Mammary epithelial cell (primary cell): ENCODE data around the gene RIN2.

Source experiments
- EZH2 ChIP-seq: IDR thresholded peaks from 2 replicates; pipeline ENCODE4 v1.6.1; 2012; ENCODE audit warnings: low read length, inconsistent platforms, borderline replicate concordance
- TF ChIP-seq, protein P1 (sequence below), 2 donors: IDR thresholded peaks in 1 of 2; conservative IDR thresholded peaks in 1 of 2; 2 replicates each; pipeline ENCODE4 v1.5.1; 2011 to 2012; ENCODE audit warnings: inconsistent platforms in 2 of 2, low read length in 2 of 2, mild to moderate bottlenecking in 2 of 2, control low read depth in 1 of 2, low read depth in 1 of 2; ENCODE audit not compliant: insufficient read depth in 1 of 2; ENCODE audit errors: extremely low read depth in 1 of 2

DNA sequence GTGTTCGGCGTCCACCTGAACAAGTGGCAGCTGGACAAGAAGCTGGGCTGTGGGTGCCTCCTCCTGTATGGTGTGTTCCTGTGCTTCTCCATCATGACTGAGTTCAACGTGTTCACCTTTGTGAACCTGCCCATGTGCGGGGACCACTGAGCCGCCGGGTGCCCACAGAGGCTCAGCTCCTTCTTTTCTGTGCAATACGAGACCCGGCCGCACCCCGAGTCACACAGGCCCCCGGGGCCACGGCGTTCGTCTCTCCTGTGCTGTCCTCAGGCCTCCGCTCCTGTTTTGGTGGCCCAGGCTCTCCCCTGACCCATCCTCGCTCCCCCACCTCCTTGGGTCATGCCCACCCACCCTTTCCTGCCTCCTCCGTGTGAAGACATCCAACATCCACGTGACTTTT is 37.1 kb upstream of the RIN2 start:
- TF ChIP-seq, protein P1, sequence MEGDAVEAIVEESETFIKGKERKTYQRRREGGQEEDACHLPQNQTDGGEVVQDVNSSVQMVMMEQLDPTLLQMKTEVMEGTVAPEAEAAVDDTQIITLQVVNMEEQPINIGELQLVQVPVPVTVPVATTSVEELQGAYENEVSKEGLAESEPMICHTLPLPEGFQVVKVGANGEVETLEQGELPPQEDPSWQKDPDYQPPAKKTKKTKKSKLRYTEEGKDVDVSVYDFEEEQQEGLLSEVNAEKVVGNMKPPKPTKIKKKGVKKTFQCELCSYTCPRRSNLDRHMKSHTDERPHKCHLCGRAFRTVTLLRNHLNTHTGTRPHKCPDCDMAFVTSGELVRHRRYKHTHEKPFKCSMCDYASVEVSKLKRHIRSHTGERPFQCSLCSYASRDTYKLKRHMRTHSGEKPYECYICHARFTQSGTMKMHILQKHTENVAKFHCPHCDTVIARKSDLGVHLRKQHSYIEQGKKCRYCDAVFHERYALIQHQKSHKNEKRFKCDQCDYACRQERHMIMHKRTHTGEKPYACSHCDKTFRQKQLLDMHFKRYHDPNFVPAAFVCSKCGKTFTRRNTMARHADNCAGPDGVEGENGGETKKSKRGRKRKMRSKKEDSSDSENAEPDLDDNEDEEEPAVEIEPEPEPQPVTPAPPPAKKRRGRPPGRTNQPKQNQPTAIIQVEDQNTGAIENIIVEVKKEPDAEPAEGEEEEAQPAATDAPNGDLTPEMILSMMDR (conservative IDR thresholded peaks at IDR 0.05 in 1 of 2, IDR thresholded peaks at IDR 0.05 in 1 of 2; ENCODE audit: extremely low read depth in 1 of 2, insufficient read depth in 1 of 2, low read depth in 1 of 2, low read length in 2 of 2), result no peak
- TF ChIP-seq EZH2, result no peak
